ENCODE measurements around the gene DPP9.
A peak's percentile ranks its signal among the peaks of the same experiment; 100 is the strongest.

The DPP9 gene

GRCh38 chr19:4636761-4637160 lies 86.9 kb downstream of the DPP9 start:
- H3K27ac ChIP-seq: no peak overlapping the region
- TF ChIP-seq ZFX (IDR thresholded peaks at IDR 0.05; ENCODE audit: borderline replicate concordance): no peak
- no peak for TF ChIP-seq CTCF (IDR thresholded peaks at IDR 0.05)

GRCh38 chr19:4636151-4636717 lies 87.4 kb downstream of the DPP9 start:
- no peak overlapping the region for H3K27ac ChIP-seq

GRCh38 chr19:4635754-4636116 lies 87.9 kb downstream of the DPP9 start:
- H3K27ac ChIP-seq: no peak overlapping the region
- TF ChIP-seq ZFX (IDR thresholded peaks at IDR 0.05; ENCODE audit: borderline replicate concordance): no peak
- no peak for TF ChIP-seq CTCF (IDR thresholded peaks at IDR 0.05)

More at GRCh38 chr19:4636151-4636717, 87.4 kb downstream of the DPP9 start:
- TF ChIP-seq ZFX (IDR thresholded peaks at IDR 0.05; ENCODE audit: borderline replicate concordance) (no peak), CTCF (IDR thresholded peaks at IDR 0.05) (peak; percentile 98)

- no peak for TF ChIP-seq ZFX (IDR thresholded peaks at IDR 0.05; ENCODE audit: borderline replicate concordance)
- peak; percentile 85 for TF ChIP-seq CTCF (IDR thresholded peaks at IDR 0.05)
- H3K27ac ChIP-seq: no peak overlapping the region
These were observed 90.3 kb downstream of the DPP9 start for GRCh38 chr19:4633140-4633967.
